Prostate gland (tissue), 2 donors: ENCODE data around the gene KIAA0040. TPM values are rescaled to one million over a fixed set of nuclear protein-coding genes. Genes with fewer than 3 reads are reported as not detected.

ENCODE experiments used
- DNase-seq: peaks from one replicate; pipeline ENCODE4 v3.0.0-alpha.2; 2019; ENCODE audit warnings: low spot score
- H3K27ac ChIP-seq, 2 donors: fragments of 200-600 bp; sonication (generic); 2 replicates each; pipeline ENCODE4 v1.5.1; 2017 to 2019
- H3K27me3 ChIP-seq: fragments of 200-600 bp; sonication (generic); replicated peaks from 2 replicates; pipeline ENCODE4 v1.5.1; 2019; ENCODE audit not compliant: insufficient read depth
- H3K36me3 ChIP-seq, 2 donors: fragments of 200-600 bp; sonication (generic); 1 replicate in 1 of 2; 2 replicates in 1 of 2; pipeline versions ENCODE4 v1.5.1 to v1.8.1; 2017 to 2019
- H3K4me1 ChIP-seq: fragments of 200-600 bp; sonication (generic); replicated peaks from 2 replicates; pipeline ENCODE4 v1.5.1; 2019
- H3K4me3 ChIP-seq, 2 donors: fragments of 200-600 bp; sonication (generic); 2 replicates each; pipeline ENCODE4 v1.5.1; 2017 to 2019
- H3K9me3 ChIP-seq: fragments of 200-600 bp; sonication (generic); 2 replicates; pipeline ENCODE4 v1.5.1; 2017
- CTCF ChIP-seq, 4 experiments: fragments of 200-600 bp in 2 of 4; fragments of 450-650 bp in 2 of 4; sonication (generic) in 2 of 4; IDR thresholded peaks; 1 replicate in 3 of 4; 2 replicates in 1 of 4; pipeline ENCODE4 v1.5.1; 2016 to 2019; ENCODE audit warnings: antibody characterized with exemption in 4 of 4, mild to moderate bottlenecking in 2 of 4, moderate library complexity in 2 of 4
- POLR2A ChIP-seq: fragments of 450-650 bp; IDR thresholded peaks from one replicate; pipeline ENCODE4 v1.6.1; 2016; ENCODE audit warnings: antibody characterized with exemption, mild to moderate bottlenecking
- POLR2AphosphoS5 ChIP-seq: sonication (generic); formaldehyde crosslinking; IDR thresholded peaks from one replicate; pipeline ENCODE4 v1.6.1; 2017; ENCODE audit warnings: antibody characterized with exemption
- WGBS: methylation state at CpG from one replicate; pipeline ENCODE4 v1.1.5; 2018; 5-methylcytosine and 5-hydroxymethylcytosine counted together
- intact Hi-C: fragments of 100-400 bp; cut with DNase I; formaldehyde crosslinking; loops from one replicate; pipeline ENCODE4 v1.14.2; 2022
- total RNA-seq, 2 donors: library from RNA; depleted of rRNA; stranded (reverse); fragments of >200 nt; gene quantifications; one replicate each; pipeline ENCODE4 v1.1.0, GENCODE V29; 2016

The KIAA0040 gene
- total RNA-seq, 2 donors from 2014 or later = 17.4 to 19.1 TPM

GRCh38 chr1:175188936-175189335 is 3.6 kb downstream of the KIAA0040 start:
- intact Hi-C loops = no loop called here
- DNase-seq = no peak
- H3K27me3 ChIP-seq = no peaks in the 10 kb centered on the region
- 73% methylated on average over 2 of the region's 2 CpGs for WGBS
- no peak overlapping the region for H3K27ac ChIP-seq
- no peaks in the 10 kb centered on the region for H3K4me1 ChIP-seq
- no peak overlapping the region for H3K4me3 ChIP-seq
- no peaks in the 10 kb centered on the region for H3K9me3 ChIP-seq
- no peak for TF ChIP-seq POLR2A
- TF ChIP-seq POLR2AphosphoS5 = no peak
- TF ChIP-seq CTCF (IDR thresholded peaks at IDR 0.05) = no peak
- no peaks in the 10 kb centered on the region for H3K36me3 ChIP-seq

- H3K4me1 ChIP-seq = no peaks in the 10 kb centered on the region
- intact Hi-C loops = no loop called here
- DNase-seq = no peak
- H3K36me3 ChIP-seq = no peaks in the 10 kb centered on the region
- no peak overlapping the region for H3K27ac ChIP-seq
- H3K9me3 ChIP-seq = no peaks in the 10 kb centered on the region
- no peak overlapping the region for H3K4me3 ChIP-seq
- TF ChIP-seq CTCF (IDR thresholded peaks at IDR 0.05) (no peak), POLR2A (no peak), POLR2AphosphoS5 (no peak)
- no peaks in the 10 kb centered on the region for H3K27me3 ChIP-seq
- WGBS = 84% methylated on average over 2 of the region's 2 CpGs
Observed at GRCh38 chr1:175186433-175187160, 6.0 kb downstream of the KIAA0040 start.

- Histone ChIP-seq H3K27ac (no peak overlapping the region), H3K4me1 (no peaks in the 10 kb centered on the region), H3K9me3 (no peaks in the 10 kb centered on the region), H3K36me3 (no peaks in the 10 kb centered on the region), H3K4me3 (no peak overlapping the region), H3K27me3 (no peaks in the 10 kb centered on the region)
- intact Hi-C loops = no loop called here
- 98% methylated on average over 1 of the region's 1 CpG for WGBS
- DNase-seq = no peak
- no peak for TF ChIP-seq POLR2A
- TF ChIP-seq CTCF (IDR thresholded peaks at IDR 0.05) = no peak
- TF ChIP-seq POLR2AphosphoS5 = no peak
Observed at GRCh38 chr1:175185903-175186302, 6.7 kb downstream of the KIAA0040 start.

- H3K4me1 ChIP-seq = no peaks in the 10 kb centered on the region
- H3K9me3 ChIP-seq = no peaks in the 10 kb centered on the region
- no peak for TF ChIP-seq POLR2AphosphoS5
- no peak for TF ChIP-seq POLR2A
- TF ChIP-seq CTCF (IDR thresholded peaks at IDR 0.05) = no peak
- WGBS = 95% methylated on average over 5 of the region's 5 CpGs
- H3K36me3 ChIP-seq = no peaks in the 10 kb centered on the region
- intact Hi-C loops = no loop called here
- no peaks in the 10 kb centered on the region for H3K27me3 ChIP-seq
- no peak overlapping the region for H3K4me3 ChIP-seq
- no peak for DNase-seq
- H3K27ac ChIP-seq = no peak overlapping the region
Observed at GRCh38 chr1:175183586-175183985, 9.0 kb downstream of the KIAA0040 start.

GRCh38 chr1:175182201-175182746 is 10.3 kb downstream of the KIAA0040 start:
- Histone ChIP-seq H3K4me3 (no peak overlapping the region), H3K27ac (no peak overlapping the region), H3K9me3 (no peaks in the 10 kb centered on the region), H3K4me1 (no peaks in the 10 kb centered on the region), H3K36me3 (no peaks in the 10 kb centered on the region), H3K27me3 (no peaks in the 10 kb centered on the region)
- intact Hi-C loops = no loop called here
- 79% methylated on average over 4 of the region's 4 CpGs for WGBS
- no peak for DNase-seq
- TF ChIP-seq CTCF (IDR thresholded peaks at IDR 0.05) (no peak), POLR2A (no peak), POLR2AphosphoS5 (no peak)
